Measurements from ENCODE around the gene PTGIS.

PTGIS gene

DNA sequence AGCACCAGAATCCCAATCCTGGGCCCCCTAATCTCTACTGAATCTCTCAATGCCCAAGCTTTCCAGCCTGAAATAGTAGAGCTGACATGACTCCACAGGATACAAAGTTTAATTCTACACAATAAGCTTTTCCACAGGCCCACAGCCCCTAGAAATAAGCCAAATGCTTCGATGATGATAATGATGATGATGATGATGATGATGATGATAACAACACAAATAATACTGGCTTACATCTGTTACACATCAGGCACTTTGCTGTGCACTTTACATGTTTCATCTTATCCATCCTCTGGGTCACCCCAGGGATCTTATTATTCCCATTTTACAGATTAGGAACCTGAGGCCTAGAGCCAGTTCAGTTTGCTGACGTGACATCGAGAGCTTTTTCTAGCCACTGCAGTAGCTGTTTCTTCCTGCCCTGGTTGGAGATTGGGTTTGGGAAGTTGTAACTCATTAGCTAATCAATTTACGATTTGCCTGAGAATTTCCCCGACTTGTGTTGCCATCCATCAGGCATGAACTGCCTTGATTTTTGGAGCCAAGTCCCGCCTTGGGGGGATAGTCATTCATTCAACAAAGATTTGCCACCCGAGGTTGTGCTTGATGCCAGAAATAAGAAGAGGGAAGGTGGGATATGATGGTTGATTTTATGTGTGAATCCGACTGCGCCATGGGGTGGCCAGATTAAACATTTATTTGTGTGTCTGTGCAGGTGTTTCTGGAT, 105.9 kb downstream of the PTGIS start:
- DNase-seq = no peak

GRCh38 chr20:49460916-49461315, 107.0 kb downstream of the PTGIS start:
- DNase-seq = no peak

DNA sequence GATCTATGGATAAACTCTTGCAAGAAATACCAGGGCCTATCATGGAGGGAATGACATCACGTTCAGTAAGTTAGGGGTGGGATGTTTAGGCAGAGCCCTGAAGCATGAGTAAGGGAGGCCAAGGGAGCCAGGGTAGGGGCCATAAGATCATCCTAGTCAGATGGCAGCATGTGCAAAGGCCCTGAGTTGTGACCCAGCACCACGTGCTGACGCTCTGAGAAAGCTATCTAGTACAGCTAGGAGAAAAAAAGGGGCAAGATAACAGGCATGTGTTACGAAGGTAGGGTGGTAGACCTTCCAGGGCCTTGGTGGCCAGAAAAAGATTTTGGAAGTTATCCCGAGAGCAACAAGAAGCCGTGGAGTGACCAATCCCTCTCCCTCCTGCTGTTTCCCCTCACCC, 107.8 kb downstream of the PTGIS start:
- DNase-seq = no peak

- no peak for DNase-seq
Observed at GRCh38 chr20:49459684-49460083, 108.3 kb downstream of the PTGIS start.

- no peak for DNase-seq
Observed at GRCh38 chr20:49457444-49457843, 110.5 kb downstream of the PTGIS start.

DNA sequence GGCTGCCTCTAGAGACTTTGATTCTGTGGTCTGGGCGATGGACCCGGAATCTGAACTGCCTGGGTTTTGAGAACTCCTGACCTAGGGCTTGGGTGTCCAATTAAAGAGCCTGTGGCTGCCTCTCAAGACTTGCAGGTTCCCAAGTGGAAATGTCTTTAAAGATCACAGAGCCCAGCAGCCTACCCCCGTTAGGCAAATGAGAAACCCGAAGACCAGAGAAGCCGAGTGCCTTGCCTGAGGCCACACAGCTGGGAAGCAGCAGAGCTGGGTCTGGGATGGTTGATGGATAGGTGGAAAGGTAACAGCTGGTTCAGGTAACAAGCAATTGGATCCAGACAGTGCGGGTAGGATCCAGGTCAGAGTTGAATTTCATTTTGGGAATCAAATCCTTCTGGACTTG, 111.3 kb downstream of the PTGIS start:
- DNase-seq = no peak

GRCh38 chr20:49455691-49456090, 112.2 kb downstream of the PTGIS start:
- DNase-seq = no peak

All from right hindlimb (tissue), 1 donor.